Esophagus squamous epithelium (tissue), 5 donors: Measurements from ENCODE around the gene PCCA. TPM values are rescaled to one million over a fixed set of nuclear protein-coding genes. Genes with fewer than 3 reads are reported as not detected.
A peak's percentile ranks its signal among the peaks of the same experiment; 100 is the strongest.

Experiments
- DNase-seq: peaks from one replicate; lab custom pipeline; 2025; lab: John Stamatoyannopoulos, UW
- H3K27ac ChIP-seq, 4 donors: fragments of 200-600 bp; sonication (generic); one replicate each; pipeline ENCODE4 v1.5.1; 2016 to 2019; ENCODE audit warnings: mild to moderate bottlenecking in 1 of 4
- H3K27me3 ChIP-seq, 4 donors: fragments of 200-600 bp; sonication (generic); 1 replicate in 3 of 4; 2 replicates in 1 of 4; pipeline versions ENCODE4 v1.5.1 to v1.6.0; 2017 to 2021; ENCODE audit warnings: antibody characterized with exemption in 1 of 4
- H3K36me3 ChIP-seq, 3 donors: fragments of 200-600 bp; sonication (generic); one replicate each; pipeline ENCODE4 v1.5.1; 2016 to 2019
- H3K4me1 ChIP-seq, 3 donors: fragments of 200-600 bp; sonication (generic); one replicate each; pipeline ENCODE4 v1.5.1; 2017 to 2019
- H3K4me3 ChIP-seq, 4 donors: fragments of 200-600 bp; sonication (generic); 1 replicate in 3 of 4; 2 replicates in 1 of 4; pipeline ENCODE4 v1.5.1; 2016 to 2019; ENCODE audit warnings: mild to moderate bottlenecking in 2 of 4, moderate library complexity in 1 of 4
- H3K9me3 ChIP-seq, 3 donors: fragments of 200-600 bp; sonication (generic); one replicate each; pipeline ENCODE4 v1.5.1; 2016 to 2019
- CTCF ChIP-seq, 6 experiments: fragments of 450-650 bp in 4 of 6; fragments of 200-600 bp in 2 of 6; sonication (generic) in 2 of 6; IDR thresholded peaks; one replicate each; pipeline ENCODE4 v1.5.1; 2016 to 2019; ENCODE audit warnings: antibody characterized with exemption in 6 of 6, mild to moderate bottlenecking in 4 of 6, moderate library complexity in 4 of 6
- POLR2A ChIP-seq, 4 donors: fragments of 450-650 bp; IDR thresholded peaks; one replicate each; pipeline ENCODE4 v1.6.1; 2017; ENCODE audit warnings: antibody characterized with exemption in 4 of 4, mild to moderate bottlenecking in 4 of 4, moderate library complexity in 3 of 4
- WGBS, 2 donors: methylation state at CpG; one replicate each; pipeline ENCODE4 v1.1.5; 2018; 5-methylcytosine and 5-hydroxymethylcytosine counted together
- intact Hi-C: fragments of 100-400 bp; cut with DNase I; formaldehyde crosslinking; loops from one replicate; pipeline ENCODE4 v1.15.0; 2022
- total RNA-seq, 4 donors: library from RNA; depleted of rRNA; stranded (reverse); fragments of >200 nt; gene quantifications; one replicate each; pipeline ENCODE4 v1.1.0, GENCODE V29; 2016
- donor health status: DM: yes; HTN: yes; CAD: no.

PCCA gene
- total RNA-seq, 4 donors from 2014 or later: 21.5 to 46.5 (median 30.2) TPM

GRCh38 chr13:100229603-100230002, 140.7 kb downstream of the PCCA start:
- Histone ChIP-seq H3K9me3 (no peaks in the 10 kb centered on the region), H3K36me3 (no peaks in the 10 kb centered on the region), H3K27ac (peak overlapping the region; percentile 45 to 81 (median 74)), H3K4me1 (peaks cover 0 to 40% (median 14%) of the 10 kb centered on the region in 3 donors), H3K4me3 (no peak overlapping the region), H3K27me3 (no peaks in the 10 kb centered on the region)
- 39 to 61% methylated on average over 7 of the region's 7 CpGs for WGBS, 2 donors
- DNase-seq: no peak
- intact Hi-C loops: loop anchor here (10.0 kb wide), 2 partner anchors 285 to 315 kb away; no protein-coding TSS in a partner anchor
- TF ChIP-seq POLR2A (IDR thresholded peaks at IDR 0.05) (no peak), CTCF (IDR thresholded peaks at IDR 0.05) (no peak)

- H3K4me3 ChIP-seq: no peak overlapping the region
- no peaks in the 10 kb centered on the region for H3K36me3 ChIP-seq
- no peak for DNase-seq
- peaks cover 0 to 49% (median 21%) of the 10 kb centered on the region in 3 donors for H3K4me1 ChIP-seq
- whole genome bisulfite sequencing, 2 donors: 64 to 68% methylated on average over 3 of the region's 3 CpGs
- intact Hi-C loops: loop anchor here (10.0 kb wide), 2 partner anchors 284 to 316 kb away; no protein-coding TSS in a partner anchor
- peak overlapping the region; percentile 45 to 81 (median 74) for H3K27ac ChIP-seq
- no peaks in the 10 kb centered on the region for H3K9me3 ChIP-seq
- no peak for TF ChIP-seq POLR2A (IDR thresholded peaks at IDR 0.05)
- TF ChIP-seq CTCF (IDR thresholded peaks at IDR 0.05): no peak
- H3K27me3 ChIP-seq: no peaks in the 10 kb centered on the region
Observed at GRCh38 chr13:100230769-100231149, 141.9 kb downstream of the PCCA start.

- no peak overlapping the region for H3K4me3 ChIP-seq
- no peak for DNase-seq
Observed at GRCh38 chr13:100231176-100231575, 142.3 kb downstream of the PCCA start.

GRCh38 chr13:100234006-100234405, 145.1 kb downstream of the PCCA start:
- 69 to 71% methylated on average over 4 of the region's 4 CpGs for WGBS, 2 donors
- H3K36me3 ChIP-seq: no peaks in the 10 kb centered on the region
- no peak overlapping the region for H3K4me3 ChIP-seq
- TF ChIP-seq CTCF (IDR thresholded peaks at IDR 0.05) (no peak), POLR2A (IDR thresholded peaks at IDR 0.05) (no peak)
- H3K4me1 ChIP-seq: peaks cover 0 to 41% (median 21%) of the 10 kb centered on the region in 3 donors
- DNase-seq: no peak
- intact Hi-C loops: loop anchor here (10.0 kb wide), 2 partner anchors 281 to 319 kb away; no protein-coding TSS in a partner anchor
- no peaks in the 10 kb centered on the region for H3K9me3 ChIP-seq
- no peaks in the 10 kb centered on the region for H3K27me3 ChIP-seq
- no peak overlapping the region for H3K27ac ChIP-seq

More at GRCh38 chr13:100231176-100231575, 142.3 kb downstream of the PCCA start:
- H3K27me3 ChIP-seq: no peaks in the 10 kb centered on the region
- H3K9me3 ChIP-seq: no peaks in the 10 kb centered on the region
- H3K4me1 ChIP-seq: peaks cover 0 to 46% (median 21%) of the 10 kb centered on the region in 3 donors
- intact Hi-C loops: loop anchor here (10.0 kb wide), 2 partner anchors 284 to 316 kb away; no protein-coding TSS in a partner anchor
- no peak for TF ChIP-seq CTCF (IDR thresholded peaks at IDR 0.05)
- no peak for TF ChIP-seq POLR2A (IDR thresholded peaks at IDR 0.05)
- 67 to 74% methylated on average over 1 to 3 of the region's 3 CpGs for WGBS, 2 donors
- peak overlapping the region; percentile 45 to 81 (median 74) for H3K27ac ChIP-seq
- no peaks in the 10 kb centered on the region for H3K36me3 ChIP-seq

- intact Hi-C loops: loop anchor here (10.0 kb wide), 2 partner anchors 280 to 320 kb away; no protein-coding TSS in a partner anchor
Observed at GRCh38 chr13:100234524-100235136, 145.7 kb downstream of the PCCA start.

More at GRCh38 chr13:100234524-100235136, 145.7 kb downstream of the PCCA start:
- no peak for DNase-seq
- H3K4me3 ChIP-seq: no peak overlapping the region
- no peak overlapping the region for H3K27ac ChIP-seq
- H3K9me3 ChIP-seq: no peaks in the 10 kb centered on the region
- TF ChIP-seq POLR2A (IDR thresholded peaks at IDR 0.05): no peak
- no peak for TF ChIP-seq CTCF (IDR thresholded peaks at IDR 0.05)
- H3K36me3 ChIP-seq: no peaks in the 10 kb centered on the region
- 57 to 58% methylated on average over 4 of the region's 4 CpGs for WGBS, 2 donors
- peaks cover 0 to 35% (median 21%) of the 10 kb centered on the region in 3 donors for H3K4me1 ChIP-seq
- no peaks in the 10 kb centered on the region for H3K27me3 ChIP-seq
